Thoracic aorta (tissue), 2 donors: ENCODE data around the gene ANAPC10. TPM values are rescaled to one million over a fixed set of nuclear protein-coding genes. Genes with fewer than 3 reads are reported as not detected.

Source experiments
- ATAC-seq: fragments of 150-250 bp; one replicate; pipeline ENCODE4 v1.8.0; 2017; ENCODE audit warnings: low read depth; ENCODE audit not compliant: insufficient number of reproducible peaks, low FRiP score
- DNase-seq: peaks from one replicate; pipeline ENCODE4 v3.0.0-alpha.2; 2020; ENCODE audit warnings: low spot score
- H3K27ac ChIP-seq, 2 donors: fragments of 200-600 bp; sonication (generic); 1 replicate in 1 of 2; 2 replicates in 1 of 2; pipeline ENCODE4 v1.5.1; 2016; ENCODE audit warnings: mild to moderate bottlenecking in 2 of 2, moderate library complexity in 2 of 2
- H3K27me3 ChIP-seq: fragments of 200-600 bp; sonication (generic); replicated peaks from 2 replicates; pipeline ENCODE4 v1.6.0; 2016; ENCODE audit warnings: mild to moderate bottlenecking; ENCODE audit not compliant: insufficient read depth
- H3K36me3 ChIP-seq: fragments of 200-600 bp; sonication (generic); one replicate; pipeline ENCODE4 v1.5.1; 2016
- H3K4me1 ChIP-seq, 2 donors: fragments of 200-600 bp; sonication (generic); 1 replicate in 1 of 2; 2 replicates in 1 of 2; pipeline versions ENCODE4 v1.5.1 to v1.6.0; 2016; ENCODE audit warnings: low read depth in 2 of 2, mild to moderate bottlenecking in 1 of 2; ENCODE audit not compliant: control insufficient read depth in 1 of 2
- H3K4me3 ChIP-seq: fragments of 200-600 bp; sonication (generic); 2 replicates; pipeline ENCODE4 v1.5.1; 2016; ENCODE audit warnings: mild to moderate bottlenecking
- H3K9me3 ChIP-seq: fragments of 200-600 bp; sonication (generic); 2 replicates; pipeline ENCODE4 v1.5.1; 2016
- total RNA-seq, 2 donors: library from RNA; depleted of rRNA; stranded (reverse); fragments of >200 nt; gene quantifications; one replicate each; pipeline versions ENCODE4 v1.1.0 to v1.2.3, GENCODE V29; 2016
- TF ChIP-seq, protein P1 (sequence below): fragments of 200-600 bp; sonication (generic); IDR thresholded peaks from one replicate; pipeline ENCODE4 v1.5.1; 2019; ENCODE audit warnings: antibody characterized with exemption

The ANAPC10 gene
- total RNA-seq, 2 donors from 2014 or later, result 16.6 to 23.0 TPM

DNA sequence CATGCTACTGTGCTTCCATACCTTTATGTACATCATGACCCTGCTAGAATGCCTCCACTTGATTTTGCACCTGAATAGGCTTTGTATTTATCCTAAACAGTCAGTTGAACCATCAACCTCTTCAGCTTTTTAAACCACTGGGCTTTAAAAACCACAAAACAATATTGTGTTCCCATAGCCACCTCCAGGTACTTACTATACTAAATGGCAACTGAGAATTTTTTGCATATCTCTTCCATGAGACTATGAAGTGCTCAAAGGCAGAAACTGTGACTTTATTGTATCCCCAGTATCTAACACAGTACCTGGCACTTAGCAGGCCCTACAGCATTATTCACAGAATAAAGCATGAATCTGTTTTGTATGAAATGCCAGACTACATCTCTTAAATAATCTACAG lies 39.7 kb downstream of the ANAPC10 start:
- H3K27me3 ChIP-seq, result no peaks in the 10 kb centered on the region
- no peak overlapping the region for H3K27ac ChIP-seq
- DNase-seq (no peak), ATAC-seq (no peak)
- H3K9me3 ChIP-seq, result no peaks in the 10 kb centered on the region
- H3K4me1 ChIP-seq, result no peaks in the 10 kb centered on the region
- H3K4me3 ChIP-seq, result no peak overlapping the region
- no peaks in the 10 kb centered on the region for H3K36me3 ChIP-seq
- TF ChIP-seq, protein P1, sequence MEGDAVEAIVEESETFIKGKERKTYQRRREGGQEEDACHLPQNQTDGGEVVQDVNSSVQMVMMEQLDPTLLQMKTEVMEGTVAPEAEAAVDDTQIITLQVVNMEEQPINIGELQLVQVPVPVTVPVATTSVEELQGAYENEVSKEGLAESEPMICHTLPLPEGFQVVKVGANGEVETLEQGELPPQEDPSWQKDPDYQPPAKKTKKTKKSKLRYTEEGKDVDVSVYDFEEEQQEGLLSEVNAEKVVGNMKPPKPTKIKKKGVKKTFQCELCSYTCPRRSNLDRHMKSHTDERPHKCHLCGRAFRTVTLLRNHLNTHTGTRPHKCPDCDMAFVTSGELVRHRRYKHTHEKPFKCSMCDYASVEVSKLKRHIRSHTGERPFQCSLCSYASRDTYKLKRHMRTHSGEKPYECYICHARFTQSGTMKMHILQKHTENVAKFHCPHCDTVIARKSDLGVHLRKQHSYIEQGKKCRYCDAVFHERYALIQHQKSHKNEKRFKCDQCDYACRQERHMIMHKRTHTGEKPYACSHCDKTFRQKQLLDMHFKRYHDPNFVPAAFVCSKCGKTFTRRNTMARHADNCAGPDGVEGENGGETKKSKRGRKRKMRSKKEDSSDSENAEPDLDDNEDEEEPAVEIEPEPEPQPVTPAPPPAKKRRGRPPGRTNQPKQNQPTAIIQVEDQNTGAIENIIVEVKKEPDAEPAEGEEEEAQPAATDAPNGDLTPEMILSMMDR, result no peak

DNA sequence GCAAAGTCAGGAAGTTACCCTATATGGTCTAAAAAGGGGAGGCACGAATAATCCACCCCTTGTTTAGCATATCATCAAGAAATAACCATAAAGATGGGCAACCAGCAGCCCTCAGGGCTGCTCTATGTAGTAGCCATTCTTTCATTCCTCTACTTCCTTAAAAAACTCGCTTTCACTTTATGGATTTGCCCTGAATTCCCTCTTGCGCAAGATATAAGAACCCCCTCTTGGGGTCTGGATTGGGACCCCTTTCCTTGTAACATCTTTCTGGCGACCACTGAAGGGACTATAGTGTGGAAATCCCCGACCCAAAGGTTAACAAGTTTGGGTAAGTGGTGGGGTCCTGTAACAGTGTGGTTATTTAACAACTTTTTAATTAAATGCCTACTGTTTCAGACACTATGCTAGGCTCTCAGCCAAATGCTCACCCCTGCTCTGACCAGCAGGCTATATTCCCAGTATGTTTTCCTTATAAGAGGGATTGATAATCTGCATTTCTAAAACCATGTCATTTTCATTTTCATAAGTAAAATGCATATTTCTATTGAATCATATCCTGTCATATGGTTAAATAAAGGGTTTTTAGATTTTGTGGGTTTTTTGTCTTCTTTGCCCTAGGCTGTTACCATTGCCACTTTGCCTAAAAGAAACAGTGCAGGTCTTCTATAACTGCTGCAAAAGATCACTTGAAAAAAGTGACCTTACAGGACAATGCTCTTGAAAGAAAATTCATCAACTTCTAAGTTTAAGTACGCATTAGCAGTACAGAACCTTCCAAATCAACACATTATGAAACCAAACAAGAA lies 41.5 kb downstream of the ANAPC10 start:
- ATAC-seq (no peak), DNase-seq (no peak)
- H3K9me3 ChIP-seq, result no peaks in the 10 kb centered on the region
- no peak overlapping the region for H3K27ac ChIP-seq
- H3K27me3 ChIP-seq, result no peaks in the 10 kb centered on the region
- no peaks in the 10 kb centered on the region for H3K4me1 ChIP-seq
- TF ChIP-seq, protein P1, result no peak
- H3K4me3 ChIP-seq, result no peak overlapping the region
- H3K36me3 ChIP-seq, result no peaks in the 10 kb centered on the region

DNA sequence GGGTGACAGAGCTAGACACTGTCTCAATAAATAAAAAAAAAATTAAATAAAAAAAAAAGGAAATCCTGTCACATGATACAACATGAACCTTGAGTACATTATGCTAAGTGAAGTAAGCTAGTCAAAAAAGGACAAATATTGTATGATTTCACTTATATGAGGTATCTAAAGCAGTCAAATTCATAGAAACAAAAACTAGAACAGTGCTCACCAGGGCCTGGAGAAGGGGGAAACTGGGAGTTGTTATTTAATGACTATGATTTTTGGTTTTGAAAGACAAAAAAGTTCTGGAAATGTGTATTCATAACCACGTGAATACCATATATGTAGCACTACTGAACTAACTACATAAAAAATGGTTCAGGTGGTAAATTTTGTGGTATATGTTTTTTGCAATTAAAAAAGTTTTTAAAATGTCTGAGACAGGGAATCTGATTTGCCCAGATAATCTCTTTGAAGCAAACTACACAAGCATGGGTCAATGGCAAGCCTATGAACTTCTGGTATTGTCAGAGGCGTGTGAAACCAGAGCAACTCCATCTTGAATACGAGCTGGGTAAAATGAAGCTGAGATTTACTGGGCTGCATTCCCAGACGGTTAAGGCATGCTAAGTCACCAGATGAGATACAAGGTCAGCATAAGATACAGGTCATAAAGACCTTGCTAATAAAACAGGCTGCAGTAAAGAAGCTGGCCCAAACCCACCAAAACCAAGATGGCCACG lies 42.3 kb downstream of the ANAPC10 start:
- ATAC-seq (no peak), DNase-seq (no peak)
- H3K27me3 ChIP-seq, result no peaks in the 10 kb centered on the region
- no peaks in the 10 kb centered on the region for H3K9me3 ChIP-seq
- no peak overlapping the region for H3K4me3 ChIP-seq
- no peaks in the 10 kb centered on the region for H3K4me1 ChIP-seq
- TF ChIP-seq, protein P1, result no peak
- H3K36me3 ChIP-seq, result no peaks in the 10 kb centered on the region
- no peak overlapping the region for H3K27ac ChIP-seq

DNA sequence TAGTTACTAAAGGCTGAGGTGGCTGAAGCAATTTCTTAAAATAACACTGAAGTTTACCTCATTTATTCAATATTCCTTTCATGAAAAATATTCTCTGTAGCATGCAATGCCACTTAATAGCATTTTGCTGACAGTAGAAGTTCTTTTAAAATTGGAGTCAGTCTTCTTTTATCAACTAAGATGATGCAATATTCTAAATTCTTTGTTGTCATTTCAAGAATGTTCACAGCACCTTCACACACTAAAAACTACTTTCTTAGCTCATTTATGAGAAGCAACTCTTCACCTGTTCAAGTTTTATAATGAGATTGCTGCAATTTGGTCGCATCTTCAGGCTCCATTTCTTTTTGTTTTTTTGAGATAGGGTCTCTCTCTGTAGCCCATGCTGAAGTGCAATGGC lies 48.8 kb downstream of the ANAPC10 start:
- no peaks in the 10 kb centered on the region for H3K36me3 ChIP-seq
- ATAC-seq, result no peak
- no peak overlapping the region for H3K4me3 ChIP-seq
- no peaks in the 10 kb centered on the region for H3K9me3 ChIP-seq
- H3K4me1 ChIP-seq, result no peaks in the 10 kb centered on the region
- DNase-seq, result no peak
- no peaks in the 10 kb centered on the region for H3K27me3 ChIP-seq
- TF ChIP-seq, protein P1, result no peak
- no peak overlapping the region for H3K27ac ChIP-seq

DNA sequence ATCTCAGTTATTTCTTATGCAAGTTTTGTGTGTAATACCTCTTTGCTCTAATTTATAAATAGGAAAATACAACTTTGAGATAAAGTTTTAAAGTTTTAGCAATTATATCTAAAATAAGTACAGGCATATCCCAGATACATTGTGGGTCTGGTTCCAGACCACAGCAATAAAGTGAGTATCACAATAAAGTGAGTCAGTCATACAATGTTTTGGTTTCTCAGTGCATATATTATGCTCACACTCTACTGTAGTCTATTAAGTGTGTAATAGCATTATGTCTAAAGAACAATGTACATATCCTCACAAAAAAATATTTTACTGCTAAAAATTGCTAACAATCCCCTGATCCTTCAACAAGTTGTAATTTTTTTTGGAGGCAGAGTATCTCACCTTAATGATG lies 49.2 kb downstream of the ANAPC10 start:
- ATAC-seq, result no peak
- no peak overlapping the region for H3K4me3 ChIP-seq
- TF ChIP-seq, protein P1, result no peak
- no peaks in the 10 kb centered on the region for H3K4me1 ChIP-seq
- DNase-seq, result no peak
- H3K27me3 ChIP-seq, result no peaks in the 10 kb centered on the region
- H3K36me3 ChIP-seq, result no peaks in the 10 kb centered on the region
- no peaks in the 10 kb centered on the region for H3K9me3 ChIP-seq
- no peak overlapping the region for H3K27ac ChIP-seq
